Measurements from ENCODE around the gene GPHN. TPM values are rescaled to one million over a fixed set of nuclear protein-coding genes. Genes with fewer than 3 reads are reported as not detected.
"Not testable (repeated sequence)": the region's sequence is repeated elsewhere in the genome, so short reads cannot be mapped to it uniquely, and the experiment has no call there.

GPHN gene
- total RNA-seq, 2 donors from 2014 or later = 24.1 to 25.7 TPM

- no peak overlapping the region for H3K27ac ChIP-seq
- no peak for TF ChIP-seq POLR2A (IDR thresholded peaks at IDR 0.05)
- TF ChIP-seq CTCF (IDR thresholded peaks at IDR 0.05) = no peak
- peaks cover 5% of the 10 kb centered on the region for H3K4me1 ChIP-seq
- H3K27me3 ChIP-seq = no peaks in the 10 kb centered on the region
- intact Hi-C loops (cut with DNase I) = no loop called here
- H3K9me3 ChIP-seq = peaks cover 0 to 2% (median 0%) of the 10 kb centered on the region in 3 donors
- H3K4me3 ChIP-seq = no peak overlapping the region
- no peak for ATAC-seq
- H3K36me3 ChIP-seq (replicated peaks in 1 of 2; ENCODE audit: insufficient read depth in 1 of 2, low read depth in 2 of 2) = no peaks in the 10 kb centered on the region
- no peak for DNase-seq
Measured at GRCh38 chr14:66708267-66708666, 200.3 kb downstream of the GPHN start.

GRCh38 chr14:66709291-66709690 is 201.3 kb downstream of the GPHN start:
- WGBS, 2 donors = 67 to 88% methylated on average over 1 of the region's 1 CpG
- no peaks in the 10 kb centered on the region for H3K27me3 ChIP-seq
- TF ChIP-seq POLR2A (IDR thresholded peaks at IDR 0.05) (no peak), CTCF (IDR thresholded peaks at IDR 0.05) (no peak)
- no peaks in the 10 kb centered on the region for H3K36me3 ChIP-seq (replicated peaks in 1 of 2; ENCODE audit: insufficient read depth in 1 of 2, low read depth in 2 of 2)
- H3K4me1 ChIP-seq = peaks cover 5% of the 10 kb centered on the region
- intact Hi-C loops (cut with DNase I) = no loop called here
- no peak for DNase-seq
- ATAC-seq = no peak
- H3K27ac ChIP-seq = no peak overlapping the region
- H3K4me3 ChIP-seq = no peak overlapping the region
- H3K9me3 ChIP-seq = peaks cover 0 to 4% (median 0%) of the 10 kb centered on the region in 3 donors

- intact Hi-C loops (cut with DNase I); H3K4me3 ChIP-seq; H3K36me3 ChIP-seq (replicated peaks in 1 of 2; ENCODE audit: insufficient read depth in 1 of 2, low read depth in 2 of 2); H3K9me3 ChIP-seq; ATAC-seq; H3K4me1 ChIP-seq; DNase-seq; H3K27ac ChIP-seq; H3K27me3 ChIP-seq: not testable (repeated sequence)
- WGBS, 2 donors = 68 to 88% methylated on average over 4 of the region's 4 CpGs
Measured at GRCh38 chr14:66714291-66714690, 206.3 kb downstream of the GPHN start.

- DNase-seq; H3K36me3 ChIP-seq (replicated peaks in 1 of 2; ENCODE audit: insufficient read depth in 1 of 2, low read depth in 2 of 2); ATAC-seq; H3K27me3 ChIP-seq; intact Hi-C loops (cut with DNase I); H3K9me3 ChIP-seq; H3K4me3 ChIP-seq; H3K4me1 ChIP-seq; H3K27ac ChIP-seq: not testable (repeated sequence)
- WGBS, 2 donors = 69 to 78% methylated on average over 2 of the region's 2 CpGs
Measured at GRCh38 chr14:66715313-66715712, 207.4 kb downstream of the GPHN start.

GRCh38 chr14:66716227-66716626 is 208.3 kb downstream of the GPHN start:
- no peaks in the 10 kb centered on the region for H3K36me3 ChIP-seq (replicated peaks in 1 of 2; ENCODE audit: insufficient read depth in 1 of 2, low read depth in 2 of 2)
- no peak for TF ChIP-seq POLR2A (IDR thresholded peaks at IDR 0.05)
- no peak for TF ChIP-seq CTCF (IDR thresholded peaks at IDR 0.05)
- no peak overlapping the region for H3K4me3 ChIP-seq
- DNase-seq = no peak
- no peaks in the 10 kb centered on the region for H3K27me3 ChIP-seq
- intact Hi-C loops (cut with DNase I) = no loop called here
- no peak for ATAC-seq
- no peak overlapping the region for H3K27ac ChIP-seq
- H3K9me3 ChIP-seq = peaks cover 0 to 4% (median 0%) of the 10 kb centered on the region in 3 donors
- H3K4me1 ChIP-seq = no peaks in the 10 kb centered on the region

GRCh38 chr14:66717561-66718140 is 209.7 kb downstream of the GPHN start:
- Histone ChIP-seq H3K27ac (no peak overlapping the region), H3K27me3 (no peaks in the 10 kb centered on the region), H3K36me3 (replicated peaks in 1 of 2; ENCODE audit: insufficient read depth in 1 of 2, low read depth in 2 of 2) (no peaks in the 10 kb centered on the region), H3K4me3 (no peak overlapping the region), H3K4me1 (no peaks in the 10 kb centered on the region), H3K9me3 (peaks cover 0 to 4% (median 0%) of the 10 kb centered on the region in 3 donors)
- ATAC-seq = no peak
- TF ChIP-seq POLR2A (IDR thresholded peaks at IDR 0.05) (no peak), CTCF (IDR thresholded peaks at IDR 0.05) (no peak)
- intact Hi-C loops (cut with DNase I) = no loop called here
- 83 to 93% methylated on average over 6 to 7 of the region's 7 CpGs for WGBS, 2 donors
- DNase-seq = no peak
